Stimulated activated CD8-positive, alpha-beta memory T cell treated with anti-CD3 and anti-CD28 coated beads, Interleukin-4, amount 100 ng/mL, for 48 hours (primary cell): ENCODE measurements around the gene COQ3.
"Not testable (repeated sequence)": the region's sequence is repeated elsewhere in the genome, so short reads cannot be mapped to it uniquely, and the experiment has no call there.

Experiments used
- DNase-seq: peaks from one replicate; pipeline ENCODE4 v3.0.0-alpha.2; 2020

COQ3 gene

DNA sequence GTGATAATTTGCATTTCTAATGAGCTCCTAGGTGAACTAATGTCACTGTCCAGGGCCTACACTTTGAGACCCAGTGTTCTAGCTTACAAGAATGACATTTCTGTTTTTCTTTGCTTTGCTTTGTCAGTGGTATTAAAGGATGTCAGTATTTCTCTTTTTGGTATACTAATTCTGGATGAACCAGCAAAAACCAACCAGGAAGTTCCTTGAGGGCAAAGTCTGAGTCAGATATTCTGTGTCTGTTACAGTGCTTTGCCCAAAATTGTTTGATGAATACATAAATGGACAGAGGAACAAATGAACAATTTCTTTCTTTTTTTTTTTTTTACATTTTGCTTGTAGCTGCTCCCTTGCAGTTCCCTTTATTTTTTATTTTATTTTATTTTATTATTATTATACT, 15.4 kb downstream of the COQ3 start:
- no peak for DNase-seq

DNA sequence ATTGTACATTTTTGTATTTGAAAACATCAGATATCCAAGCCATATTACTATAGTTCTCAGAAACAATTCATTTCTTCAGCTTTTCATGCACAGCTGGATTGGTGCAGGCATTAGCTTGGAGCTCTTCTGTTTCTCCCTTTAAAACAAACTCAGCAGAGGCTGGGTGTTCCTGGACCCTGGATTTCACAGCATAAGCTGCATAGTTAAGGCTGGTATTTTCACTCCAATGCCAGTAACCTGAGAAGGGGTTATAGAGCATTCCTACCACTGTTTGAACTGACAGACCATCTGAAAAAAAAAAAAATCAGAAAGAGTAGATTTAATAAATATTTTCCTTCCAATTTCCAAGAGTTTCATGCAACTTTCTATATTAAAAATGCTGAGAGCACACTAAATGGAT, 24.5 kb downstream of the COQ3 start:
- DNase-seq: no peak

DNA sequence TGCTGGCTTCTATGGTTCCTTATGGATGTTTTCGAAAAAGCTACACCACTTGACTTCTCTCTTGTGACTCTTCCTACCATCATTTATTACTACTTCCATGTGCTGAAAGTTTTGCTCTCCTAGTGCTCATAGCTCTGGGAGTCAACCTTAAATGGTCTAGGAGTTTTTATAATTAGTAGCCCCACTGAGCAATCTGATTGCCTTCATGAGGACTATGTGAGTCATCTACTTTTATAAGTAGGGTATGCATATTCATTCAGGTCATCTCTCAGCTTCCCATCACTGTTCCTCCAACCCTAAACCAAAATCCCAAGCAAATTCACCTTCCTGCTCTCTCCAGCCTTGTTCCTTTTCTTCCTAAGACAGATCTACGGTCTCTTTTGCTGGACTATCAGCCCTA, 27.1 kb downstream of the COQ3 start:
- DNase-seq: no peak

DNA sequence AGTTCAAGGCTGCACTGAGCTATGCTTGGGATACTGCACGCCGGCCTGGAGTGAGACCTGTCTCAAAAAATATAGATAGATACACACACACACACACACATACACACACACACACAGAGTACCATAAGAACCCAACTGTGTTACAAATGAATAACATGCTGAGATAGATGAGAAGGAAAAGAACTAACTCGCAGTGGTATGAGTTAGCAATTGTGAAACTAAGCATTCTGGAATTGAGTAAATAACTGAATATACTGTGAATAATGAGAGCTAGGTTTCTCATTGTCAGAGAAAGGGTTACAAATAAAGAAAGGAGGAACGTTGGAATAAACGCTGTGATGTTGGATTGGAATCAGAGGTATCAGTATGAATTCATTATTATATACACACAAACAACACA, 30.0 kb downstream of the COQ3 start:
- no peak for DNase-seq

DNA sequence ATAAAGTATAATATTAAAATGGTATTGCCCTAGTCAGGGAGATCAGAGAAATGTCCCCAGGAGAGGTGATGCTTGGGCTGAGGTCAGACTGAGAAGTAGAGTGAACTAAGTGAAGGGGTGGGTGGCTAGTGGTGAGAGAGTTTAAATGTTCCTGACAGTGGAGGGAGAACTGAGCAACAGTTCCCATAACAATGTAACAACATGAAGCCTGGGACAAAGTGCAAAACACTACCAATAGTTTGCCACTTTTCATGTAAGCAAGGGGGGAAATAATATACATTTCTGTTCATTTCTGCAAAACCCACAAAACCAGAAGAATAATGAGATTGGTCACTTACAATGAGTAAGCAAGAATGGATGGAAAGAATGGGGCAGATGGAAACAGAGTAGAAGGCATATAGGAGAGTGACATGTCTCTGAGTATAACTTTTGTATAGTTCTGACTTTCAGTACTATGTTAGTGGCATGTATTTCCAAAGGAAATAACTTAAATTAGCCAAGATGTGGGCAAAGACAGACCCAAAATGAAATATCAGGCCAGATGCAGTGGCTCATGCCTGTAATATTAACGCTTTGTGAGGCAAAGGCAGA, 31.2 kb downstream of the COQ3 start:
- peak; percentile 31 for DNase-seq

DNA sequence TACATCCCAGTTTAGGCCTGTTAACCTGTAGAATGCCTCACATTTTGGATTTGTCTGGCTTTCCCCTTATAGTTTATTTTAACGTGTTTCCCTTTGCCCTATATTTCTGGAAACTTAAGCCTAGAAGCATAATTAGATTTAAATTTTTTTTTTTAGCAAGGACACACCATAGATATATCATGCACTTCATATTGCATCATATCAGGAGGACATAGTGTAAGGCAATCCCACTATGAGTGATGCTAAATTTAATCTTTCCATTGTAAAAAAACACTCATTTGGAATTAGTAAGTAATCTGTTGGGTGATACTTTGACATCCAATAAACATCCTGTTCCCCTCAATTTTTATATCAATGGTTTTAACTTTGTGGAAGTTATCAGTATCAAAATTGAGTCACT, 34.2 kb downstream of the COQ3 start:
- no peak for DNase-seq

DNA sequence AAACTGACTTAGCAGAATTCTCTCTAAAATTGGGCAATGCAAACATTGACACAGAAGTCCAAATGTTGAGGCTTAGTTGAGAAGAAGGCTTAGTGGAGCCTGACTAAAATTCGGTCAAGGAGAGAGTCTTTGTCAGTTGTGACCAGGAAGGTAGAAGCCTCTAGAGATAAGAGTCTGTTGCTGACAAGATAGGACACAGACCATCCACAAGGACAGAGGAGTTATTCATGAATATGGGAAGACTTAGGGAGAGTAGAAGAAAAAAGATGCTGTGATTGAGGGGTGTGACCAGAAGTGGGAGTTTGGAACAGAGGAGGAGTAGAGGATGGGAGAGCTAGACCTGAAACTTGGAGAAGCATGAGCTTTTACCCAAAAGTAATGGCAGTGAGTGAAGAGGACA, 37.4 kb downstream of the COQ3 start:
- DNase-seq: no peak

DNA sequence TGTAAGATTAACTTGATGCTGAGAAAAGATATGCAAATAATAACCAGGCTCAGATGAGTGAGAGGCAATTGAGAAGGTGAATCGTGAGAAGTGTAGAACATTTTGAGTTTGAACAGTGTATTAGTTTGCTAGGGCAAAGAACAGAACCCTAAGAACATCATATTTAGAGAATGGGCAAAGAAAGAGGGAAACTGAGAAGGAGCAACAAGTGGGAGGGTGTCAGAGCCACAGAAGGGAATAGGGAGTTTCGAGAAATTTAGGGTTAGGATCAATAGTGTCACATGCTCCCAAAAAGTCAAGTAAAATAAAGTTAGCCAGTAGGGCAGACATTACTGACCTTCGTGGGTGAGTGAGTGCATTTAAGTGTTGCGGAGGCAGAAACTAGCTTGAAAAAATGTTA, 39.0 kb downstream of the COQ3 start:
- no peak for DNase-seq

DNA sequence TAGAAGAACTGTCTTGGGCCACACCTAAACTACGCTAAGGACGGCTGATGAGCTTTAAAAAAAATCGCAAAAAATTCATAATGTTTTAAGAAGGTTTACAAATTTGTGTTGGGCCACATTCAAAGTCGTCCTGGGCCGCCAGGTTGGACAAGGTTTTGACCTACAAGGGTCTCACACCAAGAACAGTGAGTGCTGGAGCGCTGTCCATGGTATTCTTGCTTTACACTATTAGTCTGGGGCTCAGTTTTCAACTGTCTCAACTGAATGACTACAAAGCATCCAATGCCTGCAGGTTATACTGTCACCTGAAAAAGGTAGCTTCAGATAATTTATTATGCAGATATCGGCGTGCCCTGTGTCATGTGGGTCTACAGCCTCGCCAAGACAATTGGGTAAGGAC, 40.9 kb downstream of the COQ3 start:
- no peak for DNase-seq

DNA sequence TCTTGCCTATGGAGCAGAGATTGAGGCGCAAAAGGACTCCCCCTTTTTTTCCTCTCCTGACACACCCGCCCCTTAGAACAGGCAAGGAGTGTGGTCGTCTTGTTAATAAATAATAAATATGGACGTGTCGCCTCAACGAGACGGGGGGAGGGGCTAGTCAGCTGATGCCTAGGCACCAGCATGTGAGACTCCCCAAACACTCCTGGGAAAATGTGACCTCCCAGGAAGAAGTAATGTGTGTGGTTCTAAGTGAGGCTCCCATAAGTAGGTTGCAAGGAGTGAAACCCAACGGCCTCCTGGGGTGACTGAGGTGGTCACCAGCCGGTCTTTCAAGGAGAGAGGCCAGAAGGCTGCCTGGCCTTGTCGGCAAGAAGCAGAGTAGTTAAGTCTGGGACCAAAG, 43.4 kb downstream of the COQ3 start:
- no peak for DNase-seq

DNA sequence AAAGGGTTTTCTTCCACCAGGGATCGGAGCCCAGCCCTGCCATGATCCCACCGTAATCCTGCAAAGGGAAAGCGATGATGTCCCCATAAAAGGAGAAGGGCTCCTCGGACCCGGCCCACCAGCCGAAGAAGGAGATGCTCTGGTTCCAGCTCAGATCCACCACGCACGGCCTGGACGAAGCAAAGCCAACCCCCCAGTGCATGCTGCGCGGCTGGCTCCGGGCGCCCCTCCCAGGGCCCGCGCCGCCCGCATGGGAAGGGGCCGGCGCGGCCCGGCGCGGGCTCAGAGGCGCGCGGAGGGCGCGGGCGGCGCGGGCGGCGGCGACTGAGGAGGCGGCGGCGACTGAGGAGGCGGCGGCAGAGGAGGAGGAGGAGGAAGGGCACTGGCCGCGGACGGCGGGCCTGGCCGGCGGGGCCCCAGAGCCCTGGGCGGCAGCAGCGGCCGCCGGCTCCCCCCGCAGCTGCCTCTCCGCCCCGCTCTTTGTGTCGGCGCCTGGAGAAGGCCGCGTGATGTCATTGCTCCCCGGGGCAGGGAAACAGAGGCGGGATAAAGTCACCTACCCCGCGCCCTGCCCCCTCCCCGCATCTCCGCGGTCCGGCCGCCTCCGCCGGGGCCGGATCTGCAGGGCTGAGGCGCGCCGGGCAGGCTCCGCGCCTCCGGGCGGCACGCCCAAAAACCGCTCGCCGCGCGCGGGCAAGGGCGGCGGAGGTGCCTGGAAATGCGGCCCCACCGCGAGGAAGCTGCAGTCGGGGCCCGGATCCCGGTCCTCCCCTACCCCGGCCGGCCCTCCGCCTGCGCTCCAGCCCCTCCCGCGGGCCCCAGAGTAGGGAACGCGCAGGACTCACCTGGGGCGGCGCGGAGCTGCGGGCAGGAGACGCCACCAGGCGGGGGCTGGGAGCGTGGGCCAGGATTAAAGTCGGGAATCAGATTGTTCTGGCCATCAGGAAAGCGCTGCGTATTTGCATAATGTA, 44.5 kb downstream of the COQ3 start, which contains the start of gene FAXC:
Gene FAXC (minus strand): TSS at position 504 of the 971 bp plus-strand sequence. CDS start 302 bp downstream, at position 202.
- peak; percentile 37 for DNase-seq

DNA sequence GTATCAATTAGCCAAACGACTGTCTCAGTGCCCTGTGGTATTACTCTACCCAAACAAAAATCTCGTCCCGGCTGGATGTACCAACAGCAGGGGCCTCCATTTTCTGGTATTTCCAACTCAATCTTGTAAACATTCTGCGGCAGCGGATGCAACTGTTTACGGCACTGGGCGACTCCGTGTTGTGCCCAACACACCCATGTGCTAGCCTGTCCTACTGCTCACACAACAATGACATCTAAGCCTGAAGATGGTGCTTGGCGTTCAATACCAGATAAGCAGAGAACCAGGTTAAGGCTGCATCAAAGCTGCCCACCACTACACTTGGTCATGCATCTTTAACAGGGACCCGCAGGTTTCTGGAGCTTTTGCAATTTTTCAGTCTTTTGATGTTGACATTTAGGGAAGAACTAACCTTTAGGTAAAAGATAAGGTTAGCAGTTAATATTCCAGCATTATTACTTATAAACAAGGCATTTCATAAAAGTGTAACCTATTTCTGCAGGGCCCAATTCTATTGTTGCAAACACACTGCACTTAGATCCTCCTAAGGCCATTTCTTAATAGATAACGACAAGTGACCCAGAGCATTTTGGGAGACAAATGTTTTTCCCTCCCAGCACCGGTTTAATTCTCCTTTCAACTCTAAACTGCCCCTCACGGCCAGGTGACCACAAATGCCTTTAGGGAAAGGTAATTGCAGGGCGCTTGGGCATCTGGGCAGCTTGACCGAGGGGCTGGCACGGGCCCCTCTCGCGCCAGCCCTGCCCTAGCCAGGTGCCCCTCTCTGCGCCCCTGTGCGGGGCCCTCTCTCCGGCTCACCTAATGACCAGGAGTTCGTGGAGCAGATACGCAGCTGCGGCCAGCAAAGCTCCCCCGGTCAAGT, 45.5 kb downstream of the COQ3 start:
- DNase-seq: no peak

DNA sequence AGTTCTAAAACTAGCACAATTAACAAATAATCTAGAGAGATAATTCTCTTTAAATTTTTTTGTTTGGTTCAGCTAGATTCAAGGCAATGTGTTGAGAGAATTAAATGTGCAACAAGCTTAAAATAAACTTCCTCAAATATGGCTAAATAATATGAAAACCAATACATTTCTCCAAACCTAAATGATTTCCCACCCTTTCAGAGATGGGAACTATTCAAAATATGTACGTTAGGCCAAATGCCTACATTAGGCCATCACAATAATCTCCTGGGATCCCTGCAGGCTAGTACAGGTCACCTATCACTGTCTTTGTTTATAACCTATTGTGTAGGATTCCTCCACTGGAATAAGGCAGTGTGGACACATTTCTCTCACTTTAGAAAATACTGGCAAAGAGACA, 46.2 kb downstream of the COQ3 start:
- DNase-seq: no peak

DNA sequence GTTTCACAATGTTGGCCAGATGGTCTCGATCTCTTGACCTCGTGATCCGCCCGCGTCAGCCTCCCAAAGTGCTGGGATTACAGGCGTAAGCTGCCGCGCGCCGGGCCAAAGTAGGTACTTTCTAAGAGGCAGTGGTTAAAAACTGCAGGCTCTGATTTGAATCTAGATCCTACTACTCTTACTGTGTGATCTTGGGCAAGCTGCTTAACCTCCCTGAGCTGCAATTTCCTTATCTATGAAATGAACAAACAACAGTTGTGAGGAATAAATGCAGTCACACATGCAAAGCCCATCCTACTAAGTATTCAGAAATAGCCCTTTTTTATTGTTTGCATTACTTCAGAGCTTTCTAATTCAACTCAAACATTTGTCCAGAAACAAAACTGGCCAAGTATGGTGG, 47.4 kb downstream of the COQ3 start:
- no peak for DNase-seq

DNA sequence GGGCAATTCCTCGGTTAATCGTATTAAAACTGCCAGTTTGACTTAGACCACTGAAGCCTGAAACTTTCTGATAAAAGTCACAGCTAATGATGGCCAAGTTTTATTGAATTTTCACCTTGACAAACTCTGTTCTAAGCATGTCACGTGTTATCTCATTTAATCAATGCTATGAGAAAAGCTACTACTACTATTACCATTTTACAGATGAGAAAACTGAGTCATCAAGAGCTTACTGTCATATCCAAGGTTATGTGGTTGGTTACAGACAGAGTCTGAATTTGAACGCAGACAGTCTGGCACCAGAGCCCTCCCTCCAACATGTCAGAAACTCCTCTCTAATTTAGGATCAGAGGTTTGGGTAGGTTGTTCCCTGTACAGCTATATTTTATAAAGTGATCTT, 48.8 kb downstream of the COQ3 start:
- DNase-seq: no peak

DNA sequence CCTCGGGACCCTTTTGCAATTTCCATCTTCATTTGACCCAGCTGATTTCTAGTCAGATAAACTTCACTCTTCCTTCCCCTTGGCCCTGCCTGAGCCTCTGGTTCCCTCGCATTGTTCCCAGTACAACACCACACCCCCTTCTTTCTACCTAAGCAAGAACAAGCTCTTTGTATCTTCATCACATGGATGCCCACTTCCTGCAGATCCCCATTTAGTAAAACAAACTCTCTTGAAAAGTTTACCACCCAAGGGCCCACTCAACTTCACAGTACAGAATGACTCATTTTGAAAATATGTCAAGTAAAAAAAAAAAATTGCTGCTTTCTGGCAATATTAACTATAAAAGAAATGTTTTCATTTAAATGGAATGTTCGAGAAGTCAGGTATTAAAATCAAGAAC, 49.7 kb downstream of the COQ3 start:
- DNase-seq: no peak

DNA sequence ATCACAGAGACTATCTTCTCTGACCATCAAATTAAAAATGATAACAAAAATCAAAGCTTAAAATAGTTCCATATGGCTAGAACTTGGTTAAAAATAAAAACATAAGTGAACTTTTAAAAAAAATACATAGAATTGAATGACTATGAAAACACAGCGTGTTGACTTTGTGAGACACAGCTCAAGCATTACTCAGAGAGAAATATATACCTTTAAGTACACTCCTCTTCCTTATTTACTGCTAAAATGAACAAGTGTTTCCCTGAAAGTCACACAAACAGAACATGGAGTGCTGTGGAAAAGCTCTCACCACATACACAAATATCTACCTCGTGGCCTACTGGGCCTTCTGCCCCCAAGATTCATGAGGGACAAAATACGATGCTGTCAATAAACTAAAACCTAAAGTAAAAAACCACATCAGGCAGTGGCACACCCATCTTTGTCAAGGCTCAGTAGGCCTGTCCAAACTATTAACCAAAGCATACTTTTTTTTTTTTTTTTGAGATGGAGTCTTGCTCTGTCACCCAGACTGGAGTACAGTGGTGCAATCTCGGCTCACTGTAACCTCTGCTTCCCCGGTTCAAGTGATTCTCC, 52.0 kb downstream of the COQ3 start:
- no peak for DNase-seq

DNA sequence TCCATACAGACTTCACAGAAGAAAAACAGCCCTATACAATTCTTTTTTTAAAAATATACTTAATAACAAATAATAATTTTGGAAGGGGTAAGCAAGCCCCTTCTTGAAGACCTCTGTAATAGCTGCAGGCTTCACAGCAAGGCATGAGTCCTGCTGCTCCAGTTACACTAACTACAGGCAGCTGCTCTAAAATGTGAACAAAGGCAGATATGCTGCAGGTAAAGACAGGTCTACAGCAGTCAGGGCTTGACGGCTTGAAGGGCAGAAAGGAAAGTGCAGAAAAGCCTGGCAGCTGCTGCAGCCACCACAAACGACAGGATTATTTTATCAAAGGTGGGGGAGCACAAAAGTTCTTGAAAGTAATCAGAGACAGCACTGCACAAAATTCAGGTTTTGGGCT, 55.8 kb downstream of the COQ3 start:
- no peak for DNase-seq

DNA sequence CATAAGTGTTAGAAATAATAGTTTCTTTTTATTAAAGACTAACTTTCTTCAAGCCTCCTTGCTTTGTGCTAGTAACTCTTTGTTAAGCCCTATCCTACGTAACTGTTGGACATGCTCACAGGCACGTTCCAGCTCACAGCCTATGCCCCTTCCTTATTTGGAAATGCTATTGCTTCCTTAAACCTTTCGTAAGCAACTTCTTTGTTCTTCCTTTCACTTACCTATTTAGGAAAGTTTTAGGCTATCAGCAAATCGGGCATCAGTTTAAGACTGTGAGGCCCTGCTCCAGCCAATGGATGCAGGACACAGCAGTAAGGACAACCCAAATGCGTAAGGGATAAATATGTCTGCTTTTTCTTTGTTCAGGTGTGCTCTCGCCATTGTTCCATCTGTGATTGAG, 58.7 kb downstream of the COQ3 start:
- DNase-seq: not testable (repeated sequence)

DNA sequence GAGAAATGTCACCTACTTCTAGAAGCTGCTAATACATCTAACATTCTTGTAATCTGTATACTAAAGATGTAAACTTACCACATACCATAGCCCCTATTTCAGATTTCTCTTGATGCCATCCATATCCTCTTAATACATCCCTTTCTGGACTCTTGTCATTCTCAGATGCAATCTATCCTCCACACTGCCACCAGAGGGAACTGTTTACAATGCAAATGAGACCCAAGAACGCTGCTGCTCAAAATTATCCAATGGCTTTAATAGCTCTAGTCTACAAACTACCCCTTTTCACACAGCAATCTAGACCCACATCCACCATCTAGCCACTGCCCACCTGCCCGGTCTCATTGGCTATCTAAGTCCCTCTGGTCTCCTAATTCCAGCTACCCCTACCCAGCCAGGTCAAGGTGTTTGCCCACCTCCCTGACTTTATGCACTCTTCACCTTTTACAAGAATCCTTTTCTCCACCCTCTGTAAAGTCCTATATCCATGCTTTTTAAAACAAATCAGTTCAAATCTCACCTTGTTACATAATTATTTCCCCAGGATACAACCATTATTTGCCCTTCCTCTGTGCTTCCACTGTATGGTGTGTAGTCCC, 59.4 kb downstream of the COQ3 start:
- no peak for DNase-seq

DNA sequence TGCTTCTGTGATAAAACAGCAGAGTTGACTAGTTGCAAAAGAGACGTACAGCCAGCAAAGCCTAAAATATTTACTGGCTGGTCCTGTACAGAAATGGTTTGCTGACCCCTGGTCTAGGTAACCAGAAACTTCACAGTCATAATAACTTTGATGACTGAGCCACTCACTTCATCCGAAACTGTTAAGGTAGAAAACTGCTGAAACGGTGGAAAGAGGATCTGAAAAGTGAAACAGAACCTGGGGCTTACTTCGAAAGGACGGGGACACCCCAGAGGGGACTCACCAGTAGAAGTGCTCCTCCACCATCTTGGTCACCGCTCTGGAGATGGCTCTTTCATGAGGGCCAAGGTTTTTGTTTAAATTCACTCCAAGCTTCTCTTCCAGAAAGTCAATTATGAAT, 60.9 kb downstream of the COQ3 start:
- DNase-seq: no peak

DNA sequence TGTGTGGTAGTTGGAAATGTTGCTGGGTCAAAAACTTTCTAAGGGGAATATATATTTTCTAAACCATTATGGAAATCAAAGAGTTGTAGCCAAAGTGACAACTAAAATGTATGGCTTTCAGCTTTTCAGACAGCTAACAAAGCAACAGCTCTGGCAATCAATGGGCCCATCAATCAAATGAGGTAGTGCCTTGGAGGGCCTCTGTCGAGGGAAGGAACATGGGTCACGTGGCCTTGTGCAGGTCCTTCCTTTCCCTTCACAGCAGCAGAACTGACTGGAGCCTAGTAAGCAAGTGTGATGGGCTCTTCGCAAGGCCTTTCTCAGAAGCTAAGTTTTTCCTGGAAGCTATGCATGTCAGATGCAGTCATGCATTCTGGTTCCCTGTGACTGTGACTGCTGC, 62.5 kb downstream of the COQ3 start:
- DNase-seq: no peak

DNA sequence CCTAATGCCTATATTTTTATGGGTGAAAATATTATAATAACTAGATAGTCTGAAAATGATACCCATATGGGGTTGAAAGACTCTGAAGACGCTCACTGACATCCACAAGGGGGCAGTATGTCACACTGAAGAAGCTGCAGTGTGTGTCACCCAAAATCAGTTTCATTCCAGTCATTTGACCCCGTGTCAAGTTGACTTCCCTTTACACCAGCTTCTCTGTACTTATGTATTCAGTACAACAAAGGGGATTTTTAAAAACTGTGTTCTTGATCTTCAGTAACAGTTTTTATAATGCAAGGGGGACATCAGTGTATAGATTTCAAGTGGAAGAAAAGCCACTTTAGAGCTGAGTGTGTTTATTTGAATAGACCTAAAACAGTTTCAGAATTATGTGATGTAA, 63.8 kb downstream of the COQ3 start:
- DNase-seq: peak; percentile 72
